ENCODE data around the gene ZNF584. TPM values are rescaled to one million over a fixed set of nuclear protein-coding genes. Genes with fewer than 3 reads are reported as not detected.
A peak's percentile ranks its signal among the peaks of the same experiment; 100 is the strongest.

The ZNF584 gene

DNA sequence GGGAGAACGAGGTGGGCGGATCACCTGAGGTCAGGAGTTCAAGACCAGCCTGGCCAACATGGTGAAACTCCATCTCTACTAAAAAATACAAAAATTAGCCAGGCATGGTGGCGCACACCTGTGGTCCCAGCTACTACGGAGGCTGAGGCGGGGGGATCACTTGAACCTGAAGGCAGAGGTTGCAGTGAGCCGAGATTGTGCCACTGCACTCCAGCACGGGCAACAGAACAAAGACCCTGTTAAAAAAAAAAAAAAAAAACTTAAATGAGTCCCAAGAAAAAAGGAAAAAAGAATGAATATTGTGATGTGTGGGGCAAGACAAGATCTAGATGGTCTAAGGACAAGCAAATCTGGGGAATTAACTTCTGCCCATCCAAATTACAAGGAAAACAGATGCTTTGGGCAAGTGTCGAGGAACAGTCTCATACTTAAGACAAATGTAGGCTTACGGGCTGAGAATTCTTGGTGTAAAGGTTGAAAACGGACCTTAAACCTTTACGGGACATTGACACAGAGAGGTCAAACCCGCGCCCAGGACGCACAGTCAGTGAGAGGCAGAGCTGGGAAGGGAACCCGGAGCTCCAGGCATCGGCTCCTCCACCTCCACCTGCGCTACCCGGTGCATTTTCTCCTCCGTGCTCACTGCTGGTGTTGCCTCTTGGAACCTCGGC is 57.8 kb downstream of the ZNF584 start:
- TF ChIP-seq CTCF (IDR thresholded peaks at IDR 0.05; ENCODE audit: insufficient read depth, low read length) = no peak
- no peak for TF ChIP-seq GABPA (IDR thresholded peaks at IDR 0.05; ENCODE audit: low read depth)
- no peak for TF ChIP-seq POLR2AphosphoS5 (IDR thresholded peaks at IDR 0.05; ENCODE audit: low read depth)
- TF ChIP-seq SPI1 (IDR thresholded peaks at IDR 0.05; ENCODE audit: borderline replicate concordance, low read depth) = no peak
- TF ChIP-seq REST (IDR thresholded peaks at IDR 0.05; ENCODE audit: insufficient replicate concordance, low read depth) = no peak
- Histone ChIP-seq H3K4me3 (replicated peaks; ENCODE audit: insufficient read depth, low read length) (peak overlapping the region; percentile 99), H3K27me3 (ENCODE audit: insufficient read depth, poor library complexity, severe bottlenecking) (no peaks in the 10 kb centered on the region), H3K27ac (replicated peaks) (no peak overlapping the region)
- DNase-seq (ENCODE audit: low read depth in 1 of 2, low spot score in 1 of 2) = no peak

DNA sequence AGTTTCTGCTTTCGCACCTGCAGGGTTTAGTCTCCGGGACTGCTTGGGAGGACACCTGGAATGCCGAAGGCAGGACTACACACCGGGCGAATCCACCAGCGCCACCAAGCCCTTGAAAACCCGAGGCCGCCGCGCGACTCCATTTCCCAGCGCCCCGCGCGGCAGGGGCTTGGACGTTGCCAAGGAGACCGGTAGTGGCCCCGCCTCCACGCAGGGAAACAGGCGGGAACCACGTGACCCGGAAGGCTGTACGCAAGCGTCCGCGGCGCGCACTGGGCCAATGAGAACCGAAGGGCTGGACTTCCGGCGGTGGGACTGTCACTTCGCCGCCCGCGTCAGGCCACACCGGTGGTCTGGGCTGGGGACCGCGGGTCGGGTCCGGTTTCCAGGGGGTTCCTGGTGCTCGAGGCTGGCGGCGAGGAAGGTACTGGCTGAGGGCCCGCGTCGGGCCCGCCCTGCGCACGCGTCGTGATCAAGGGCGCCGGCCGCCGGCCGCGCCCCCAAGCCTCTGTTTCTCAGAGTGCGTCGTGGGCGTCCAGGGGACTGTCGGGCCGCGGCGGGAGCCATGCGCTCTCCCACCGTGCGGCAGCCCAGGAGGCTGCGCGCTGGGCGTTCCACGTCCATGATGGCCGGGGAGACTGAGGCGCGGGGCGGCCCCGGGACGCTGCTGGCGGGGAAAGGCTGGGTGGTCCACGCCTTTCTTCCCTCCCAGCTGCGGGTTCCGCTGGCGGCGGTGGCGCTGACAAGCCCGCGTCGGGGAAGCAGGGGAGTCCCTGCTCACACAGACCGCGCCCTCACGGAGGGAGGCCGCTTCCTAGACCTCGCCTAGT is 58.5 kb downstream of the ZNF584 start, which contains the start of gene ZNF324:
ZNF324 (plus strand) TSS at position 321 of the 830 bp plus-strand sequence. CDS start 2,106 bp downstream, outside the sequence.
- H3K27me3 ChIP-seq (ENCODE audit: insufficient read depth, poor library complexity, severe bottlenecking) = no peaks in the 10 kb centered on the region
- peak; percentile 94 to 97 for DNase-seq (ENCODE audit: low read depth in 1 of 2, low spot score in 1 of 2)
- peak within 1 kb of the TSS; percentile 57 for H3K27ac ChIP-seq (replicated peaks)
- peak within 1 kb of the TSS; percentile 99 for H3K4me3 ChIP-seq (replicated peaks; ENCODE audit: insufficient read depth, low read length)
- no peak for TF ChIP-seq CTCF (IDR thresholded peaks at IDR 0.05; ENCODE audit: insufficient read depth, low read length)
- TF ChIP-seq SPI1 (IDR thresholded peaks at IDR 0.05; ENCODE audit: borderline replicate concordance, low read depth) = no peak
- peak; percentile 67 for TF ChIP-seq GABPA (IDR thresholded peaks at IDR 0.05; ENCODE audit: low read depth)
- peak; percentile 15; the same call in 1 of the 2 replicates for TF ChIP-seq POLR2AphosphoS5 (IDR thresholded peaks at IDR 0.05; ENCODE audit: low read depth)

Small RNA genes lying within 50 kb of the gene (microRNA-seq; reads per million reads assigned to microRNA genes)
- gene MIR4754 = not detected
